Uterus (tissue), 4 donors: ENCODE data around the gene TTYH1. TPM values are rescaled to one million over a fixed set of nuclear protein-coding genes. Genes with fewer than 3 reads are reported as not detected.
A peak's percentile ranks its signal among the peaks of the same experiment; 100 is the strongest.

Experiments used
- DNase-seq, 2 donors: peaks; one replicate each; pipeline ENCODE4 v3.0.0-alpha.2; 2019 to 2020
- H3K27ac ChIP-seq, 2 donors: fragments of 200-600 bp; sonication (generic); 1 replicate in 1 of 2; 2 replicates in 1 of 2; pipeline ENCODE4 v1.5.1; 2016 to 2018
- H3K27me3 ChIP-seq, 2 donors: fragments of 200-600 bp; sonication (generic); one replicate each; pipeline ENCODE4 v1.5.1; 2018 to 2019; ENCODE audit warnings: control low read depth in 1 of 2
- H3K36me3 ChIP-seq, 2 donors: fragments of 200-600 bp; sonication (generic); one replicate each; pipeline ENCODE4 v1.5.1; 2019; ENCODE audit warnings: control low read depth in 1 of 2
- H3K4me1 ChIP-seq, 2 donors: fragments of 200-600 bp; sonication (generic); one replicate each; pipeline ENCODE4 v1.5.1; 2018 to 2019; ENCODE audit warnings: control low read depth in 1 of 2
- H3K4me3 ChIP-seq, 2 donors: fragments of 200-600 bp; sonication (generic); 1 replicate in 1 of 2; 2 replicates in 1 of 2; pipeline ENCODE4 v1.5.1; 2018 to 2019; ENCODE audit warnings: mild to moderate bottlenecking in 1 of 2
- H3K9me3 ChIP-seq, 2 donors: fragments of 200-600 bp; sonication (generic); one replicate each; pipeline ENCODE4 v1.5.1; 2019; ENCODE audit warnings: control low read depth in 1 of 2
- CTCF ChIP-seq, 4 experiments: fragments of 200-600 bp in 2 of 4; fragments of 450-650 bp in 2 of 4; sonication (generic) in 2 of 4; IDR thresholded peaks; one replicate each; pipeline ENCODE4 v1.5.1; 2016 to 2019; ENCODE audit warnings: antibody characterized with exemption in 4 of 4, mild to moderate bottlenecking in 2 of 4, moderate library complexity in 1 of 4
- POLR2A ChIP-seq, 2 donors: fragments of 450-650 bp; IDR thresholded peaks; one replicate each; pipeline ENCODE4 v1.6.1; 2016; ENCODE audit warnings: antibody characterized with exemption in 2 of 2, mild to moderate bottlenecking in 1 of 2, moderate library complexity in 1 of 2
- intact Hi-C: fragments of 100-400 bp; cut with DNase I; formaldehyde crosslinking; loops from one replicate; pipeline ENCODE4 v1.15.1; 2023; ENCODE audit warnings: low total_unique reads
- total RNA-seq, 4 donors: library from RNA; depleted of rRNA in 3 of 4; stranded (reverse); fragments of >200 nt in 3 of 4; gene quantifications; one replicate each; pipeline versions ENCODE4 v1.1.0 to v1.2.4, GENCODE V29; 2014 to 2023
- donor health status: DM: yes; HTN: yes; CAD: no.

Gene TTYH1
- total RNA-seq, 4 donors from 2014 or later = 1.9 to 10.2 TPM; not detected in 2

- H3K9me3 ChIP-seq = no peaks in the 10 kb centered on the region
- TF ChIP-seq CTCF (IDR thresholded peaks at IDR 0.05) (no peak), POLR2A (IDR thresholded peaks at IDR 0.05) (no peak)
- H3K4me3 ChIP-seq = no peak overlapping the region
- intact Hi-C loops = no loop called here
- DNase-seq = no peak
- no peaks in the 10 kb centered on the region for H3K36me3 ChIP-seq
- H3K27ac ChIP-seq = peak overlapping the region in 1 of 2 donors; percentile 60
- H3K4me1 ChIP-seq = no peaks in the 10 kb centered on the region
- peaks cover 3 to 7% of the 10 kb centered on the region in 2 donors for H3K27me3 ChIP-seq
Measured at GRCh38 chr19:54421169-54421516, 5.9 kb downstream of the TTYH1 start.

- peaks cover 3 to 4% of the 10 kb centered on the region in 2 donors for H3K27me3 ChIP-seq
- intact Hi-C loops = no loop called here
- H3K27ac ChIP-seq = peak overlapping the region in 1 of 2 donors; percentile 60
- no peaks in the 10 kb centered on the region for H3K36me3 ChIP-seq
- TF ChIP-seq CTCF (IDR thresholded peaks at IDR 0.05) (no peak), POLR2A (IDR thresholded peaks at IDR 0.05) (no peak)
- no peak overlapping the region for H3K4me3 ChIP-seq
- DNase-seq = no peak
- H3K9me3 ChIP-seq = no peaks in the 10 kb centered on the region
- no peaks in the 10 kb centered on the region for H3K4me1 ChIP-seq
Measured at GRCh38 chr19:54421521-54421920, 6.3 kb downstream of the TTYH1 start.

- DNase-seq = no peak
- H3K27ac ChIP-seq = no peak overlapping the region
- H3K36me3 ChIP-seq = no peaks in the 10 kb centered on the region
- no peaks in the 10 kb centered on the region for H3K4me1 ChIP-seq
- peaks cover 3% of the 10 kb centered on the region in 2 donors for H3K27me3 ChIP-seq
- TF ChIP-seq POLR2A (IDR thresholded peaks at IDR 0.05) (no peak), CTCF (IDR thresholded peaks at IDR 0.05) (no peak)
- H3K4me3 ChIP-seq = no peak overlapping the region
- intact Hi-C loops = no loop called here
- H3K9me3 ChIP-seq = no peaks in the 10 kb centered on the region
Measured at GRCh38 chr19:54422136-54422535, 6.9 kb downstream of the TTYH1 start.

GRCh38 chr19:54424201-54424600, 8.9 kb downstream of the TTYH1 start:
- DNase-seq = no peak
- Histone ChIP-seq H3K27me3 (peaks cover 6 to 7% of the 10 kb centered on the region in 2 donors), H3K9me3 (no peaks in the 10 kb centered on the region), H3K4me1 (no peaks in the 10 kb centered on the region), H3K4me3 (no peak overlapping the region), H3K27ac (no peak overlapping the region), H3K36me3 (no peaks in the 10 kb centered on the region)
- TF ChIP-seq POLR2A (IDR thresholded peaks at IDR 0.05) = no peak
- intact Hi-C loops = no loop called here

- no peak for DNase-seq
- H3K36me3 ChIP-seq = no peaks in the 10 kb centered on the region
- TF ChIP-seq CTCF (IDR thresholded peaks at IDR 0.05) (no peak), POLR2A (IDR thresholded peaks at IDR 0.05) (no peak)
- intact Hi-C loops = no loop called here
- no peaks in the 10 kb centered on the region for H3K9me3 ChIP-seq
- H3K27me3 ChIP-seq = peaks cover 7 to 14% of the 10 kb centered on the region in 2 donors
- H3K27ac ChIP-seq = no peak overlapping the region
- H3K4me3 ChIP-seq = no peak overlapping the region
- no peaks in the 10 kb centered on the region for H3K4me1 ChIP-seq
Measured at GRCh38 chr19:54424660-54425381, 9.6 kb downstream of the TTYH1 start.
